GM19328 (cell line): Measurements from ENCODE around the gene BRD9.

Experiments
- ATAC-seq: cut with Tn5 transposase; IDR thresholded peaks from one replicate; pipeline ENCODE4 v1.9.1; 2021; ENCODE audit warnings: mild to moderate bottlenecking, moderate library complexity; ENCODE audit not compliant: unreplicated experiment

The BRD9 gene

DNA sequence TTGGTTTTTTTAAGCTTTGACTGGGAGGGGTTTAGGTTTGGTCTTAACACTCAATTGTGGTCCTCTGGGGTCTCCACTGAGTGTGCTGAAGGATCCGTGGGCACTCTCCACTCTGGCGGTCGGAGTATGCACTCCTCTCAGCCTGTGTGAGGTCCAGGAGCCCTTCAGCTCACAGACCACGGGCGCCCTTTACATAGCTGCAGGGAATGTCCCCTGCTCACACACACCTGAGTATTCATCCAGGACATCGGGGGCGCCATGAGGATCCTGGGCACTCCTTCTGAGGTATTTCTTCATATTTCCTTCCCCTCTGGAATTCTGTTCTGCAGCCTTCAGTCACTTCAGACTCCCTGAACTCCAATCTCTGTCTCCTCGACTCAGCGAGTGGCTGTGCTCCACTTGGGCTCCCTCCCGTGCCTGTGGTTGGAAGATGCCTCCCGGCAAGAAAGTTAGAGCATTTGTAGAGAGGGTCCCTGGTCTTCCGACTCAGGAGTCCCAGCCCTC is 12.6 kb upstream of the BRD9 start:
- ATAC-seq = no peak

DNA sequence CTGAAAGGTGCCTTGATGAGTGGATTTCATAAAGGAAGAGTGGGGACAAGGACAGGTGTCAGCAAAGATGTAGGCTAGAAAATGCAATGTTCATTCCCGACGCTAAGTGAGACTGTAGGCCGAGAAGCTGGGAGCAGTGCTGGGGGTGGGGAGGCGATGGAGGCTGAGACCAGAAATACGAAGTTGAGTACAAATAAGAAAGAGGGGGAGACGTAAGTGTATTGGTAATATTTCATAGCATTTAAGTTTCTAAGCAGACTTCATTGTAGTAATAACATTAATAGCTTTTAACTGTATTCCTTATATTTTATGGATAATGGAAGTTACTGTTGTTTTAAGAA is 11.1 kb upstream of the BRD9 start:
- ATAC-seq = no peak

DNA sequence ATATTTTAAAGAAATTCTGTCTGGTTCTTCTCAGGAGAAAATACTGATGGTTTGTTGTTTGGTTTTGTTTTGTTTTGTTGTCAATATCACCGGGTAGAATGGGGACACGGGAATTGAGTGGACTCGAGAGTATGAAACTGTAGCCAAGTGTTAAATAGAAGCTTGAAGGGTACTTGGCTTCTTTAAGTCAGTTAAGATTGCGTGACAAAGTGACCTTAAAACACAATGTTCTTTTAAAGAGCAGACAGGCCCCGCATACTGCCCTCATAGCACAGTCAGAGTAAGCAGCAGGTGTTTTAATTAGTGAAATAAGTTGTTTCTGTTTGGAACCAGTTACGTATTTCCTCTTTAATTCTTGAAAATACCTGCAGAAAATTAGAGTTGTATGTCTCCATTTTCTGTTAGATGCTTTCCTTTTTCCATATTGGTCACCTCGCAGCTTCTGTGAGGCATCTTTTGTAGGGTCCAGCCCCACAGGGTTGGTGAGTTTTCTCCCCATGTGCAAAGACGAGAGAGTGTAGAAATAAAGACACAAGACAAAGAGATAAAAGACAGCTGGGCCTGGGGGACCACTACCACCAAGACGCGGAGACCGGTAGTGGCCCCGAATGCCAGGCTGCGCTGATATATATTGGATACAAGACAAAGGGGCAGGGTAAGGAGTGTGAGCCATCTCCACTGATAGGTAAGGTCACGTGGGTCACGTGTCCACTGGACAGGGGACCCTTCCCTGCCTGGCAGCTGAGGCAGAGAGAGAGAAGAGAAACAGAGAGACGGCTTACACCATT is 9.7 kb upstream of the BRD9 start:
- ATAC-seq = no peak

DNA sequence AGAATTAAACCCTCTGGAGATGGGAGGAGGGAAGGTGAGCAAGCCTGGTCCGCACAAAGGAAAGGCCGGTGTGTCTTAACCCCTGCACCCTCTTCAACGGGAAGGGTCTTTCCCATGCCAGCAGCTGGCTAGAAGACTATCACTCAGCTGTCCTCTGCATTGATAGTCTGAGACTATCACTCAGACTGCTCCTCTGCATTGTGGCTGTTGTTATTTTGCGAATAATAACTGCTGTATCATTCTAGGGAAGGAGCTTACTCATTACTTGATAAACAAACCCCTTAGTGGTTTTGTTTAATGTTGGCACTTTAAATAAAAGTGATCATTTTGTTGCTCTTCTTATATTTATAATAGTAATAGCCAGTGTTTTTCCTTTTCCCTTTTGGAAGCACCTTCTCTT is 8.2 kb upstream of the BRD9 start:
- no peak for ATAC-seq

DNA sequence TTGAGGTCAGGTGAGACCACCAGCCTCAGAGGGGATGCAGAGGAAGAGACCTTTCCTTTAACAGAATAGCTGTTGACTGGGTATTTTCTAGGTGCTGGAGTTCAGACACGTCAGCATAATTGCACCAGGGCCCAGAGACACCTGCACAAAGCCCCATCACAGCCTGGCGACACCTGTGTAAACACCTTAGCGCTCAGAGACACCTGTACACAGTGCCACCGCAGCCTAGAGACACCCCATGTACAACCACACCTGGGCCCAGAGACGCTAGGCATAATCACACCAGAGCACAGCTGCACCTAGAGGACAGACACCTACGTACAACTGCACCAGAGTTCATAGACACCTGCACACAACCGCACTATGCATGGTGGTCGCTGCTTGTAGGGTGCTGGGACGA is 1.1 kb upstream of the BRD9 start:
- no peak for ATAC-seq

DNA sequence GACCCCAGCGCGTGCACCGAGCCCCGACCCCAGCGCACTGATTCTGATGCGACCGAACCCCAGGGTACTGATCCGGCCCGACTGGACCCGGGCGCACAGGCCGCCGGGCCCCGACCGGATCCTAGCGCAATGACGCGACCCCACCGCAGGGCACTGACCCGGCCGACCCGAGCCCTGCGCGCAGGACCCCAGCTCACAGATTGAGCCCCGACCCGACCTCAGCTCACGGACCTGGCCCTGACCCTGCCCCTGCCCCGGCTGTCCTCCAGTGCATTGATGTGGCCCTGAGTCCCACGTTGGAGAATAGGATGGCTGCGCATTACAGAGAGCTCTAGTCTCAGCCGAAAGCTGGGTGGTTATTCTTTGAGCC is 521 bp upstream of the BRD9 start:
- ATAC-seq = peak; percentile 5

DNA sequence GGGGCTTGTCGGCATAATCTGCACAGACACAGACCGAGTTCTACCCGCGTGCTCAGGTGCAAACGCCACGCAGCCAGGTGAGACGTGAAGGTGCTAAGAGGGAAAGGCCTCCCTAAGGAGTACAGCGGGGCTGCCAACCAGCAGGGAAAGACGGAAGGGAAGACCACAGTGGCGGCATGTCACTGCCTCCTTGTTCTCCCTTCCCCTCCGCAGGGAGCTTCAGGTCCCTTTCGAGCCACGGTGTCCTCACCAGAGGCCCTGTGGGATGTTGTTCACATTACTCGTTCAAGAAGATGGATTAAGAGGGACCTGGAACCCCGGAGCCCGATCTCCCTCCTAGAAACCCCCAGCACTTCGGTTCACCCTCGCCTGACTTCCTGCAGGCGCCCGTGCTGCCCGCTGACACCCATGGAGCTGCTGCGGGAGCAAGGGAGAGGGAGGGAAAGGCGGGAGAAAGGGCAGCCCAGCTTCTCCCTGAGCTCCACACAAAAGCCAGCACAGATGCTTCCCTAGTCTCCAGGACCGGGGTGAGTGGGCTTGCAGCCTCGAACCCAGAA is 686 bp downstream of the BRD9 start:
- ATAC-seq = no peak

DNA sequence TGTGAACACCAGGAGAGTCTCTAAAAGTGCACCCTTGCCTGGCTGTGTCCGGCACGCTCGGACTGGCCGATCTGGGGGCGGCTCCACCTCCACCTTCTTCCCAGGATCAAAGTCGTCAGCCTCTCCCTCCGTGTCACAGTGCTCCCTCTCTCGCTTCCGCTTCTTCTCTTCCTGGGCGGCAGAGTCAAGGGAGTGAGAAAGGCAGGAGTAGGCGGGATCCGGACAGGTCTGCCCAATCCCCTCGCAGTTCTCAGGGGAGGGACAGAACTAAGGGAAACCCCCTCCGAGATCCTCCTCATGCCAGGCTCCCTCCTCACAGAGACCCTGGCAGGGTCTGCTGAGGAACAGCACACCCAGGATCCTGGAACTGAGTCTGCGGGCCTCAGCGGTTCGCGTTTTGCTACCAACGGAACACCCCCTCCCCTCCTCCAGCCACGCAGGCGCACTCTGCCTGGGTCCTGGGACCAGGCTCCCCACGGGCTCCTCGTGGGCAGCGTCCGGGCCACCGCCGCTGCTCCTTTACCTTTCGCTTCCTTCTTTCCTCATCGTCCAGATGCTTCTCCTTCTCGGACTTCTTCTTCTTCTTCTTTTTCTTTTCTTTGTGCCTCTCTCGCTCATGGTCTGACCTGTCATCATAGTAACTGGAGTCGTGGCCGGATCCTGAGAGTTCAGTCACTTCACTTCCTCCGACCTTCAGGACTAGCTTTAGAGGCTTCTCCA is 1.3 kb downstream of the BRD9 start:
- no peak for ATAC-seq

DNA sequence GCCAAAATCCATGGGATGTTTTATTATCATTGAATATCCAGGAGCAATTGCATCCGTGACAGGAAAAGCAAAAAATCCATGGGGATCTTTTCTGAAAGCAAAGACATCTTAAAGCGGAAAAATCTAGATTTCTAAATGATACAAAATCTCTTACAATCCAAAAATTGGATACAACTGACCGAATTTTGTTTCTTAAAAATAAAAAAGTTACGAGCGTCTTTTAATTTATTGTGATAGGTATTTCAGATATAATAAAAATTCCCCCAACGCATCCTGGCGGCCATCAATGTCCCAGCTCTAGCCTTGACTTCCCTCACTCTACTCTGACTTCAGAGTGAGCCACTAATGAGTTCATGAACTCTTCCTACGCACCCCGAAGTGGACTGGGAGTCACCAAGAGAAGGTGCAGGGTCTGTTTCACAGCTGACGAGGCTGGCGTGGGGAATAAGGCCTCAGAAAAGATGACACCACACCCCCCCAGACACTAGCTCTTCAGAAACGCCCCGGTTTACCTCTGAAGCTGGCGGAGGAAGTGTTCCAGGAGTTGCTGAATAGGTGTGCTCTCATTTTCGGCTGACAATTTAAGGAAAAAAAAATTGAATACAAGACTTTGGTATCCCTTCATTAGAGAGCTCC is 3.4 kb downstream of the BRD9 start:
- no peak for ATAC-seq

DNA sequence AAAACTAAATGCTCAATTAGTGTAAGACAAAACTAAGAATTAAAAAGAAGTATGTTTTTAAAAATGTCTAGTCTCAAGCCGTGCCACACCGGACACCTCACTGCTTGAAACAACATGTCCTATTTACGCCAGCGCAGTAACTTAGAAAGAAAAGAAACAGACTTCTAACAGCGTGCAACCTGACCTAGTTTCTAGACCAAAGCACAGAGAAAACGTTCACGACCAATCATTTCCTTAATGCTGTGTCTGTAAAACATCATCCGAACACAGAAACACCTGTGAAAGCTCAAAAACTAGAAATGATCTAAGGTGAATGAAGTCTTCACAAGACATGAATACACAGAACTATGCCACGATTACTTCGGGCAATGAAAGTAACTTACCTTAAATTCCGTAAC is 4.0 kb downstream of the BRD9 start:
- no peak for ATAC-seq

DNA sequence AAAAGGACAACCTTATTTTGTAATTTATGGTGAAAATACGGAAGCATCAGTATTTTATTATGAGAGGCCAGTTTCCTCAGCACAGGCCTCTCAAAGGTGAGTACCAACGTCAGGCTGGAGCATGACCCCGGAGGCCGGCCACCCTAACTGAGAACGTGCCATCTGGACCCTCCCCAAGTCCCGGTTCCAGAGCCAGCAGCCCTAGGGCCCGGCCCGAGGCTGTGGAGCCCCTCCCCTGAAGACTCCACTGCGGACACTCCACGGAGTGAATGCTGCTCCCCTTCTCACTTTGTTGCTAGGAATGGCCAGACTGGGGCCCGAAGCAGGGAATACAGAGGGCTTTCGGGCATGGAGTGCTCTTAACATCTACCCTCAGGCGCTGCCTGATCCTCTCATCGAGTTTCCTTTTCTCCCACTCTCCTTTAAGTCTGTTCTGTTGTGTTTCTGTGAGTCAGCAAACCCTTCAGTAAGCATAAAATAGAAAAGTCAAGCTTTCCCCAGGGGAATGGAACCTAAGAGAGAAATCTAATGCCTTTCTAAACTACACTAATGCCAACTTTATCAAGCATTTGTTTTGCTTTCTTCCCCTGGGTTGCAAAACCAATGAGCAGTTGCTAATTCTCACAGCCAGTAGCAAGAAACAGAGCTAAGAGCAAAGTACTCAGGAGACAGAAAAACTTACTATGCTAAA is 4.5 kb downstream of the BRD9 start:
- no peak for ATAC-seq

DNA sequence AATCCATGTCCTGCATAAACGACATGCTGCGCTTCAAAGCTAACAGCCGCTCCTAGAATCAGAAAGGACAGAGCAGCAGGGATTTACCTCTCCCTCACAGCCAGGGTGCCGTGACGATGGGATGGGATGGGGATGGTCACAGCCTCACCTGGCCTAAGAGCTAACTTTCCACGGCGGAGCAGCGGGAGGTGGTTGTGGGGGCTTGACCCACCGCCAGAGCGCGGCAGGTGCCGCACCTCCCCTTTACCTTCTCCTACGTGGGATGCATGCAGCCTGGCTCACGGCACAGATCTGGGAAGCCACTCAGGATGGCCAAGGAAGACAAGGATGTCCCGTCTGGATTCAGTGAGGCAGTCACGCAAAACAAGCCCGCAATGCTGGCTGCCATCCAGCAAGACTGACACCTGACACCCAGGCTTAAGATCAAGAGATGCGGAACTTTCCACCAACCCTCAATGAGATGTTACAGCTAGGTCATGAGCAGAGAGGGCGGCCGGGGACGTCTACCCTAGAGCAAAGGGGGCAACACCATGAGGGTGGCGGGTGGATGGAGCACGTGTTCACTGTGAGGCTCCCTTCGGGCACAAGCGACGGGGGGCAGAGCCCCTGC is 5.8 kb downstream of the BRD9 start:
- no peak for ATAC-seq

DNA sequence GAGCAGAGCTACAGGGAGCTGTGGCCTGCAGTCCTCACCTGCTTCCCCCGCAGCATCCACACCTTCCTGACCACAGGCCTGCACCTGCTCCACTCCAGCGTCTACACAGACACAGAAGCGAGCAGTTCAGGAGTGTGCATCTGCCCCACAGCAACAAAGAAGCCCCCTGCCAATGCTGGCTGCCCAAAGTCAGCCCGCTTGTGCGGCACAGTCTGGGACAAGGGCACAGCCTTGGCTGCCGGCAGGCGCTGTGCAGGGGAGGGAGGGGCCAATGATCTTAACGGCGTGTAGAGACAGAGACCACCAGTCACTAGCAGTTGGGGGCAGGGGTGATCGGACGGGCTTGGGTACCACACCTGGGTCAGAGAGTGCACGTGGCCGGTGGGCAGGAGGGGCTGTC is 6.6 kb downstream of the BRD9 start:
- ATAC-seq = no peak

DNA sequence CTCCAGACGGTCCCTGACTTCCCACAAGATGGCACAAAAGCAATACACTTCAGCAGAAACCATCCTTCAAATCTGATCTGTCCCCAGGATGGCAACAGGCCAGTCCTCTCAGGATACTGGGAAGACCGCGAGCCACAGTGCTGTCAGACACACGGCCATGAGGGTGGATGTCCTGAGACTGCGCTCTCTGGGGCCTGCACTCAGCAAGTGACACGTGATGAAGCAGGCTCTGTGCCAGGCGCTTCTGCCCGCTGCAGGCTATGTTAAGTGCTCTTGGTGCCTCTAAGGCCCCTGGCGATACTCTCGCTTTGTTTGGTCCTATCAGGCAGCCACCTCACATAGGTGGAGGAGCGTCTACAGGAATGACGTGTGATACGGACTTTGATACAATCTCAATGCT is 7.1 kb downstream of the BRD9 start:
- ATAC-seq = no peak

DNA sequence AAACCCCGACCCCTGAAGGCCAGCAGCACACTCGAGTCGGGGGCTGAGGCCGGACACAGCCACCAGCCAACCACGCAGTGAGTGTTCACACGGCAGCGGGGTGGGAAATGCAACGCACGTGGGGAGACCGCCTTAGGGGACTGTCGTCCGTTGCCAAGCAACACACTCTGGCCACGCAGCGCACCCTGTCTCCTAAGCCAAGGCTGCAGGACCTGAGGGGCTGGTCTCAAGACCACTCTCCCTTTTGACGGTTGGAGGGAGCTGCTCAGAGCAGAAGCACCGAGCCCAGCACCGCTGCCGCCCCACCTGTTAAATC is 7.5 kb downstream of the BRD9 start:
- no peak for ATAC-seq

DNA sequence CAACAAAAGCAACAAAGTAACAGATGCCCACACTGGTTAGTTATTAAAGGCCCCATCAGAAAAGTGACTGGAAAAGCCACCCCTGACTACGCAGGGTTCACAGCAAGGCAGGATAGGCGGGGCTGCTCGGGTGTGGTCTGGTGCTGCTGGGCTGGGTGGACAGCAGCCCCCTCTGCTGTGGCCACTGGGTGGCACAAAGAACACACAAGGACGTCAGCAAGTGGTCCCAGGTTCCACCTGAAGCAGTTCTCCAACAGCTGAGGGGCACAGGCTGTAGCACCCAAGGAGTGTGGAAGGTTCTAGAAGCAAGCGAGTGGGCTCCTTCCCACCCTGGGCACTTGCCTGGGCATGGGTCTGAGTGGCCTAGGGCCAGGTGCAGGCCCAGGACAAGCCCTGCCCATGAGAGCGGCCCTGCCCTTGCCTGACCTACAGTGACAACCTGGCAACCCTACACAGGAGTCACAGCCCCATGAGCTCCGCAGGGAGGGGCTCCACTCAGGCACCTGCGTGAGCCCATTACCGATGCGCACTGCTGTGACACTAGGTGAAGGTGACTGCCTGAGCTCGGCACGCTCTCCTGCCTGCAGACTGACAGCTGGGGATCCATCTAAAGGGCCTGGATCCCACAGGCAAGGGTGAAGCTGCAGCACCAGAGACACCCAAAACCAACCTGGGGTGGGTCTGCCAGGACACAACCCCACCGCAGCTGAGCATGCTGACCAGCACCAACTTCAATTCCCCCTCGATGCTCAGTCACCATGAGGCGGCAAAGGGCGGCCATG is 8.1 kb downstream of the BRD9 start:
- ATAC-seq = no peak

DNA sequence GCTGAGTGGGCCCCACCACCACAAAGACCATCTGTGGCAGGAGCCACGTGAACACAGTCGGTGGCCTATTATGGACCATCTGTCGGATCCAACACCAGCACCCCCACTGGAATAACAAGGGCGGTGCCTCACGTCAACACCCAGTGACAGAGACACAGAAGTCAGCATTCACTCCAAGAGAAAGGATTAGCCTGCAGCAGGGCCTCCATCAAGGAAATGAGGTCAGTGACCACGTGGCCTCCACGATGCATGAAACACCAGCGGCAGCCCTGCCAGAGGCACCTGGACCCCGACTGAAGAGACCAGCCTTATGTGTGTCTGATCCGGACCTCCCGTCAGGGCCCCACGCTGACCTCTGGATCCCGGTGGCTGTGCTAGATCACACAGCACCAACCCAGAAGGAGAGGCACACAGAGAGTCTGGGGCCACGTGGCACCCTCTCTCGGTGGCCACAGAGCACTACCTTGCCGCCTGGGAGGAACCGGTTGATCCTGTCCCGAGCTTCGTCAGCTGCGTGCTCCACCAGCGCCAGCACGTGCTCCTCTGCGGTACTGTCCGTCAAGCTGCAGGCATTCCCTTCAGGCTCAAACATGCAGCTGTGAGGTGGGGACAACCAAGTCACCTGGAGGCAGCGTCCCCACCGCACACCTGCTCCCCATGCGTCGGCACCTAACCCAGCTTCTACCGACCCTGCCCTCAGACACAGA is 9.0 kb downstream of the BRD9 start:
- ATAC-seq = no peak

DNA sequence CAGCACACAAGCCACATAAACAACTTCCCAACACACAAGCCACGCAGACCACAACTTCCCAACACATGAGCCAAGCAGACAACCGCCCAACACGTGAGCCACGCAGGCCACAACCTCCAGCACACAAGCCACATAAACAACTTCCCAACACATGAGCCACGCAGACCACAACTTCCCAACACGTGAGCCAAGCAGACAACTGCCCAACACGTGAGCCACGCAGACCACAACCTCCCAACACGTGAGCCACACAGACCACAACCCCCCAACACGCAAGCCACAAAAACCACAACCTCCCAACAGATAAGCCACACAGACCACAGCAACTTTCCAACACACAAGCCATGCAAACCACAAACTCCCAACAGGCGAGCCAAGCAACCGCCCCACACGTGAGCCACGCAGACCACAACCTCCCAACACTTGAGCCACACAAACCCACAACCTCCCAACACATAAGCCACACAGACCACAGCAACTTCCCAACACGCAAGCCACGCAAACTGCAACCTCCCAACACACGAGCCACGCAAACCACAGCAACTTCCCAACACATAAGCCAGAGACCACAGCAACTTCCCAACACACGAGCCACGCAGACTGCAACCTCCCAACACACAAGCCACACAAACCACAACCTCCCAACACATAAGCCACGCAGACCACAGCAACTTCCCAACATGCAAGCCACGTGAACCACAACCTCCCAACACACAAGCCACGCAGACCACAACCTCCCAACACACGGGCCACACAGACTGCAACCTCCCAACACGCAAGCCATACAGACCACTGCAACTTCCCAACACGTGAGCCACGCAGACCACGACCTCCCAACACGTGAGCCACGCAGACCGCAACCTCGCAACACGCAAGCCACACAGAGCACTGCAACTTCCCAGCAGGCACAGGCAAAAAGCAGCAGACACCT is 10.1 kb downstream of the BRD9 start:
- ATAC-seq = no peak

DNA sequence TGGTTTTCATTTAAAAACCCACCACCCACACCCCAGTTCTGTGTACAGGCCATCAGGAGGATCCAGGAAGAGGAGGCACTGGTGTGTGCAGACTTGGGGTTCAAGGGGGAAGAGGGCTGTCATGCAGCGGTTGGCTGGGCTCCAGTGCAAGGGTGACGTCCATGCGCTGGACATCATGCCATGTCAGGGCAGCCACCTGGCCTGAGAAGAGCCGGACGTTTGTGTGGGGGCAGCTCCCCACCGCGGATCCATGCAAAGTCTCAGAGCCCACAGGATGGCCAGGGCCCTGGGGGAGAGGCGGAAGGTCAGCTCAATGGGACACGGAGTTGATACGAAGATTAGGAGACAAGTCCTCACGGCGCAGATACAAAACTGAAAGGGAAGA is 11.1 kb downstream of the BRD9 start:
- ATAC-seq = no peak
